ENCODE data around the gene RXRA. TPM values are rescaled to one million over a fixed set of nuclear protein-coding genes. Genes with fewer than 3 reads are reported as not detected.
"Not testable (repeated sequence)": the region's sequence is repeated elsewhere in the genome, so short reads cannot be mapped to it uniquely, and the experiment has no call there.

RXRA gene
- total RNA-seq, 1 donor from 2014 or later: 20.5 TPM

DNA sequence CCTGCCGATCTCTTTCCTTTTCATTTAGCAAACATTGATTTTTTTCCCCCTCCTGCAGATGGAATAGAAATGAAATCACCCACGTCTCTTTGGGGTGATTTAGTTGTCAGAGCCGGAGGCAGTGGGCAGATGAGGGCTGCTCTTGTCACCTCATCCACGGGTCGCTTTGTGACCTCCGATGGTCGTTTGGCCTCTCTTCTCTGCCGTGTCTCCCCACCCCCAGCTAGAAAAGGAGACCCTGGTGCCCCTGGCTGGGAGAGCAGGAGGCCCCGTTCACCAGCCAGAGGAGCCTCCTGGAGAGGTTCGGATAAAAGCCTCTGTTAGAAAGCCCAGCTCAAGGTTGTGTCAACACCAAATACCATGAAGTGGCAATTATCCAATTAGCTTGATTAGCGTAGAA lies 21.6 kb upstream of the RXRA start:
- Mint-ChIP-seq H3K27ac (ENCODE audit: unreplicated experiment) (no peak overlapping the region), H3K4me1 (ENCODE audit: low read depth, unreplicated experiment) (no peaks in the 10 kb centered on the region), H3K27me3 (ENCODE audit: unreplicated experiment) (peaks cover 1% of the 10 kb centered on the region), H3K9me3 (ENCODE audit: unreplicated experiment) (peaks cover 5% of the 10 kb centered on the region), H3K4me3 (ENCODE audit: unreplicated experiment) (no peak overlapping the region), H3K36me3 (ENCODE audit: unreplicated experiment) (peaks cover 4% of the 10 kb centered on the region)
- TF ChIP-seq, protein P1, sequence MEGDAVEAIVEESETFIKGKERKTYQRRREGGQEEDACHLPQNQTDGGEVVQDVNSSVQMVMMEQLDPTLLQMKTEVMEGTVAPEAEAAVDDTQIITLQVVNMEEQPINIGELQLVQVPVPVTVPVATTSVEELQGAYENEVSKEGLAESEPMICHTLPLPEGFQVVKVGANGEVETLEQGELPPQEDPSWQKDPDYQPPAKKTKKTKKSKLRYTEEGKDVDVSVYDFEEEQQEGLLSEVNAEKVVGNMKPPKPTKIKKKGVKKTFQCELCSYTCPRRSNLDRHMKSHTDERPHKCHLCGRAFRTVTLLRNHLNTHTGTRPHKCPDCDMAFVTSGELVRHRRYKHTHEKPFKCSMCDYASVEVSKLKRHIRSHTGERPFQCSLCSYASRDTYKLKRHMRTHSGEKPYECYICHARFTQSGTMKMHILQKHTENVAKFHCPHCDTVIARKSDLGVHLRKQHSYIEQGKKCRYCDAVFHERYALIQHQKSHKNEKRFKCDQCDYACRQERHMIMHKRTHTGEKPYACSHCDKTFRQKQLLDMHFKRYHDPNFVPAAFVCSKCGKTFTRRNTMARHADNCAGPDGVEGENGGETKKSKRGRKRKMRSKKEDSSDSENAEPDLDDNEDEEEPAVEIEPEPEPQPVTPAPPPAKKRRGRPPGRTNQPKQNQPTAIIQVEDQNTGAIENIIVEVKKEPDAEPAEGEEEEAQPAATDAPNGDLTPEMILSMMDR (IDR thresholded peaks at IDR 0.05; ENCODE audit: partially characterized antibody, unreplicated experiment): no peak
- DNase-seq: peak; percentile 21

DNA sequence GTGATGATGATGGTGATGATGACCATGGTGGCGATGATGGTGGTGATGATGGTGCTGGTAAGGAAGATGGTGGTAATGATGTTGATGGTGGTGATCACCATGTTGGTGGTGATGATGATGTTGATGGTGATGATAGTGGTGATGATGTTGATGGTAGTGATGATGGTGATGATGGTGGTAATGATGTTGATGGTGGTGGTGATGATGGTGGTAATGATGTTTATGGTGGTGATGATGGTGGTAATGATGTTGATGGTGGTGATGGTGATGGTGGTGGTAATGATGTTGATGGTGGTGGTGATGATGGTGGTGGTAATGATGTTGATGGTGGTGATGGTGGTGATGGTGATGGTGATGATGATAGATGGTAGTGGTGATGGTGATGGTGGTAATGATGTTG lies 20.7 kb upstream of the RXRA start:
- no peak for DNase-seq
- Mint-ChIP-seq H3K4me3 (ENCODE audit: unreplicated experiment) (no peak overlapping the region), H3K27ac (ENCODE audit: unreplicated experiment) (no peak overlapping the region), H3K4me1 (ENCODE audit: low read depth, unreplicated experiment) (no peaks in the 10 kb centered on the region), H3K36me3 (ENCODE audit: unreplicated experiment) (peaks cover 4% of the 10 kb centered on the region), H3K27me3 (ENCODE audit: unreplicated experiment) (peaks cover 1% of the 10 kb centered on the region), H3K9me3 (ENCODE audit: unreplicated experiment) (peaks cover 5% of the 10 kb centered on the region)
- TF ChIP-seq, protein P1 (IDR thresholded peaks at IDR 0.05; ENCODE audit: partially characterized antibody, unreplicated experiment): no peak

DNA sequence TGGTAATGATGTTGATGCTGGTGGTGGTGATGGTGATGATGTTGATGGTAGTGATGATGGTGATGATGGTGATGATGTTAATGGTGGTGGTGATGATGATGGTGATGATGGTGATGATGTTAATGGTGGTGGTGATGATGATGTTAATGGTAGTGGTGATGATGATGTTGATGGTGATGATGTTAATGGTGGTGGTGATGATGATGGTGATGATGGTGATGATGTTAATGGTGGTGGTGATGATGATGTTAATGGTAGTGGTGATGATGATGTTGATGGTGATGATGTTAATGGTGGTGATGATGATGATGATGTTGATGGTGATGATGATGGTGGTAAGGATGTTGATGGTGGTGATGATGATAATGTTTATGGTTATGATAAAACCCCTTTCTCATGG lies 20.2 kb upstream of the RXRA start:
- H3K4me3 Mint-ChIP-seq (ENCODE audit: unreplicated experiment); H3K4me1 Mint-ChIP-seq (ENCODE audit: low read depth, unreplicated experiment); H3K36me3 Mint-ChIP-seq (ENCODE audit: unreplicated experiment); H3K9me3 Mint-ChIP-seq (ENCODE audit: unreplicated experiment); DNase-seq; H3K27ac Mint-ChIP-seq (ENCODE audit: unreplicated experiment); H3K27me3 Mint-ChIP-seq (ENCODE audit: unreplicated experiment): not testable (repeated sequence)

DNA sequence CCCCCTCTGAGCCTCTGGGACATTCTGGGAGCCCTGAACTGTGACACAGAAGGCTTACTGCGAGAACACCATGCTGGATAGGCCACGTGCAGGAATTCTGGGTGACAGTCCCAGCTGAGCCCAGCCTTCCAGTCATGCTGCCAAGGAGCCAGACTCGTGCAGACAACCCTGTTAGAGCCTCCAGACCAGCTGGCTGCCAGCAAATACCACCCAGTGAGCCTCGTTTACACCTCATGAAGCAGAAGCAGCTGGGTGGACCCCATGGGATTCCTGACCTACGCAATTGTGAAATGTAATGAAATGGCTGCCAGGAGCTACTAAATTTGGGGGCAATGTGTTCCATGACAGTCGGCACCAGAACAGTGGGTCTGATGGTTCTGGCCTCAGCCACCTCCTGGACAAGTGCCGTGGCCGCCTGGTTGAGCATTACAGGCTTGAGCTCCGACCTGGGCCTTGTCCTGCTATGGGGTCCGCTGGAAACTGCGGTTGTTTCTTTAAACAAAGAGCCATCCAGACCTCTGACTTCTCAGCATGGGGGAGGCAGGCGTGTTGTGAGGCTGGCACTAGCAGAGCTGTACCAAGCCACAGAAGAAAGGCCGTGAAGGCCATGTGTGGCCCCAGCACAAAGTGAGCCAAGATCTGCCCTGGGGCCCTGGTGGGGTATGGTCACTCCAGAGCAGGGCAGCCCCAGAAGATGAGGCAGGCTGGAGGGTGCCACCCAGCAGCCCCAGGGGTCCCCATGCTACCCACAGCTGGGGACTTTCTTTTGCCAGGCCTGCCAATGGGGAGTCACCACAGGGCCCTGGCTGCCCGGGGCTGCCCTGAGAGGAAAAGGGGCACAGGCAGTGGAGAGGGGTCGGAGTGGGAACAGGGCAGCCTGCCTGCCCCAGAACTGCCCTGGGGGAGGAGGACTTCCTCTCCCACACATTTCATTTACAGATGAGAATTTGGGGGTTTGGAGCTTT lies 19.3 kb upstream of the RXRA start:
- Mint-ChIP-seq H3K4me3 (ENCODE audit: unreplicated experiment) (no peak overlapping the region), H3K4me1 (ENCODE audit: low read depth, unreplicated experiment) (no peaks in the 10 kb centered on the region), H3K36me3 (ENCODE audit: unreplicated experiment) (peaks cover 8% of the 10 kb centered on the region), H3K9me3 (ENCODE audit: unreplicated experiment) (peaks cover 5% of the 10 kb centered on the region), H3K27me3 (ENCODE audit: unreplicated experiment) (peaks cover 1% of the 10 kb centered on the region), H3K27ac (ENCODE audit: unreplicated experiment) (no peak overlapping the region)
- DNase-seq: peak; percentile 11
- TF ChIP-seq, protein P1 (IDR thresholded peaks at IDR 0.05; ENCODE audit: partially characterized antibody, unreplicated experiment): no peak

DNA sequence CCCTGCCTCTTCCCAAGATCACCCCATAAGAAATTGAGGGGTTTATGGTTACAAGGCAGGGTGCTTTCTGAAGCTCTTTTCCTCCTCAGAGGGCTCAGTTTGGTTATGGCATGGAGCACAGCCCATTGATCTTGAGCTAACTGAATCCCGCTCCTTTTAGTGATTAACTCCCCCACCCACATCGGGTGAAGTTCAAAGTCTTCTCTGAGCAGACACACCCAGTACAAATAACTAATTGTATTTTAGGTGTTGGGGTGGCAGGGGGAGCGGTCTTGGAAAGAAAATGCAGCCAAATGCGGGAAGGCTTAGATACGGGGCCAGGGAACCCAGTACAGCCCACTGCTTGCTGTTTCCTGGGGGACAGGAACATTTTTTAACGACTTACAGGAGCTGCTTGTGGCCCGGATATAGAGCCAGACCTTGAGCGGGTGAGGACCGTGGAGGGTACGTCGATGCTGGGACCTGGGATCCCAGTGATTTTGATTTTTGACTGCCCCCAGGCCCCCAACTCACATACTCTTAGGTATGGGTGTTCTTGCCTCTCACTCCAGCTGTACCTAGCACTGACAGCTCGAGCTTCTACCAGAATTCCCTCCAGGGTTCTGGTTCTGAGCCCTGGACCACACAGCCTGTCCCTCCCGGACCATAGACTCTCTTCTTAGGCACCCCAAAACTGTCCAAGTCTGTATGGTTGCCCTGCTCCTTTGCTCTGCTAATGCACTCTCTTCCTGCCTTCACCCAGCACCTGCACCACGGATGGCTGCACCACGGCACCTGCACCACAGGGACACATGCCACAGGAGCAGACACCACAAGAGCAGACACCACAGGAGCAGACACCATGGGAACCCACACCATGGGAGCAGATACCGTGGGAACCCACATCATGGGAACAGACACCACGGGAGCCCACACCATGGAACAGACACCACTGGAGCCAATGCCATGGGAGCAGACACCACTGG lies 18.3 kb upstream of the RXRA start:
- TF ChIP-seq, protein P1 (IDR thresholded peaks at IDR 0.05; ENCODE audit: partially characterized antibody, unreplicated experiment): no peak
- peak; percentile 1 for DNase-seq
- Mint-ChIP-seq H3K27me3 (ENCODE audit: unreplicated experiment) (peaks cover 1% of the 10 kb centered on the region), H3K4me1 (ENCODE audit: low read depth, unreplicated experiment) (no peaks in the 10 kb centered on the region), H3K27ac (ENCODE audit: unreplicated experiment) (no peak overlapping the region), H3K36me3 (ENCODE audit: unreplicated experiment) (peaks cover 4% of the 10 kb centered on the region), H3K4me3 (ENCODE audit: unreplicated experiment) (no peak overlapping the region), H3K9me3 (ENCODE audit: unreplicated experiment) (peaks cover 5% of the 10 kb centered on the region)

DNA sequence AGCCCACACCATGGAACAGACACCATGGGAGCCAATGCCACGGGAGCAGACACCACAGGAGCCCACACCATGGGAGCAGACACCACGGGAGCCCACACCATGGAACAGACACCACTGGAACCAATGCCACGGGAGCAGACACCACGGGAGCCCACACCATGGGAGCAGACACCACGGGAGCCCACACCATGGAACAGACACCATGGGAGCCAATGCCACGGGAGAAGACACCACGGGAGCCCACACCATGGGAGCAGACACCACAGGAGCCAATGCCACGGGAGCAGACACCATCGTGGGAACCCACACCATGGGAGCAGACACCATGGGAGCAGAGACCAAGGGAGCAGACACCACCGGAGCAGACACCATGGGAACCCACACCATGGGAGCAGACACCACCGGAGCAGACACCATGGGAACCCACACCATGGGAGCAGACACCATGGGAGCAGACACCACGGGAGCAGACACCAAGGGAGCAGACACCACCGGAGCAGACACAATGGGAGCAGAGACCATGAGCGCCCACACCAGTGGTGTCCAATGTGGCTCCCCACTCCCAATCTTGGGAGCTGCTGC lies 17.5 kb upstream of the RXRA start:
- H3K36me3 Mint-ChIP-seq (ENCODE audit: unreplicated experiment); H3K27me3 Mint-ChIP-seq (ENCODE audit: unreplicated experiment); H3K27ac Mint-ChIP-seq (ENCODE audit: unreplicated experiment); H3K4me1 Mint-ChIP-seq (ENCODE audit: low read depth, unreplicated experiment); H3K4me3 Mint-ChIP-seq (ENCODE audit: unreplicated experiment); H3K9me3 Mint-ChIP-seq (ENCODE audit: unreplicated experiment): not testable (repeated sequence)
- DNase-seq: peak; percentile 2

Measured in glutamatergic neuron (in vitro differentiated cells).